Left ventricle myocardium superior (tissue), 1 donor: ENCODE data around the gene OR6S1. TPM values are rescaled to one million over a fixed set of nuclear protein-coding genes. Genes with fewer than 3 reads are reported as not detected.
"Not testable (repeated sequence)": the region's sequence is repeated elsewhere in the genome, so short reads cannot be mapped to it uniquely, and the experiment has no call there.

ENCODE experiments used
- ATAC-seq: fragments of 200-7000 bp; cut with Tn5 transposase; one replicate; pipeline ENCODE4 v1.9.1; 2020; ENCODE audit warnings: mild to moderate bottlenecking, moderate library complexity
- DNase-seq: peaks from one replicate; pipeline ENCODE4 v3.0.0-alpha.2; 2020
- intact Hi-C: fragments of 100-400 bp; cut with micrococcal nuclease; formaldehyde crosslinking; loops from one replicate; pipeline ENCODE4 v1.11.0; 2022
- total RNA-seq: library from RNA; stranded (reverse); fragmentation: NEBNext Ultra II Directional; extraction: Animal tissue kit (Norgen Biotek cat#: 25700); gene quantifications from one replicate; pipeline ENCODE4 v1.2.1, GENCODE V29; 2021
- donor health status: DM: no; HTN: yes; CAD: no; lungs with severe emphysema.

OR6S1 gene
- total RNA-seq, 1 donor from 2014 or later, result not detected

DNA sequence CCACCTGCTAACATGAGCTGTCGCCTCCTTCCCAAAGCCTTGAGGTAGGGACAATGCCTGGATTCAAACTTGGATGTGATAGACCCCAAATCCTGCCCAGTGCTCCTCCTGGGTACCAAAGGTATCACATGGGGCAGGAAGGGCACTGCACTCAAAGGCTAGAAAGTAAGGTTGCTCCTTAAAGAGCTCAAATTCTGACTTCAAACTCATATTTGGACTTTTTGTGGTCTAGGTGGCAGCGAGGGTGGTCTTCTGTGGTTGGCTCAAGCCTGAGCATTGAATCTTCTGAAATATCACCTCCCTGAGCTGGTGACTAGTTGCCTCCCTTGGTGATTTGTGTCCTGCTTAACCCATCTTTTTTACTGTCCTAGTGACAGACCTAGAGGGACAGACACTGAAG, 34.6 kb upstream of the OR6S1 start:
- intact Hi-C loops, result no loop called here
- ATAC-seq (no peak), DNase-seq (no peak)

DNA sequence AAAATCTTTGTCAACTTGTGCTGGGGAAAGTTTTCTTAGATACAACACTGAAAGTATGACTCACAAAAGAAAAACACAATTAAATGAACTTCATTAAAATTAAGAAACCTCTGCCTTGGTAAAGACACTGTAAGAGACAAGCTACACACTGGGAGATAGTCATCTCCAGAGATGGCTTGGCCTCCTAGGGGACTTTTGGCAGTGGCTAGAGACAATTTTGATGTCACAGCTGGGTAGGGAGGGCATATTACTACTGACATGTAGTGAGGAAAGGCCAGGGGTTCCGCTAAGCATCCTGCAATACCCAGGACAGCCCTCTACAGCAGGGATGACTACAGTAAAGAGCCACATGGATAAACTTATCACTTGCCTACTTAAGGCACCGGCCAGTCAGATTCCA, 34.2 kb upstream of the OR6S1 start:
- no peak for ATAC-seq
- no peak for DNase-seq
- intact Hi-C loops, result no loop called here

DNA sequence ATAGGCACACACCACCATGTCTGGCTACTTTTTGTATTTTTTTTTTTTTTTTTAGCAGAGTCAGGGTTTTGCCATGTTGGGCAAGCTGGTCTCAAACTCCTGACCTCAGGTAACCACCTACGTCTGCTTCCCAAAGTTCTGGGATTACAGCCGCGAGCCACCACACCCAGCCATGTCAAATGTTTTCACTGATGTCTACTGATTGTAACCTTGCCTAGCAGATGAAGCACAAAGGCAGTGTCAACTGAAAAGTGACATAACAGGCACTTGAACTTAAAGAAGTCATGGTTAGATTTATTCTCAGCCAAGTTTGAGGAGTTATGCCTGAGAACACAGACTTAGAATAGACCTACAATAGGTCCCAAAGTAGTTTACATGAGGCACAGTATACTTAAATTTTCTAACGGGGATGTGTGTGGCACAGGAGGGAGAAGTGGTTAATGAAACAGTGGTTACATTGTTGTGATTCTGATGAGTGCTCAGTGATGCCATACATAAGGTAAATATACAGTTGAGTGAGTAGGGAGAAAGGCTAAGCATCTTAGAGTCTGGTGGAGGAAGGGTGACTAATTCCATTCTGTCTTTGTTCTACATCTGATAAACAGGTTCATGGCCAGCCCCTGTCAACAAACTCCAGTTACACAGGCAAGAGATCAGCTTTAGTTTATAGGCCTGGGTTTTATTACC, 30.2 kb upstream of the OR6S1 start:
- DNase-seq, result no peak
- intact Hi-C loops, result no loop called here
- ATAC-seq, result no peak

DNA sequence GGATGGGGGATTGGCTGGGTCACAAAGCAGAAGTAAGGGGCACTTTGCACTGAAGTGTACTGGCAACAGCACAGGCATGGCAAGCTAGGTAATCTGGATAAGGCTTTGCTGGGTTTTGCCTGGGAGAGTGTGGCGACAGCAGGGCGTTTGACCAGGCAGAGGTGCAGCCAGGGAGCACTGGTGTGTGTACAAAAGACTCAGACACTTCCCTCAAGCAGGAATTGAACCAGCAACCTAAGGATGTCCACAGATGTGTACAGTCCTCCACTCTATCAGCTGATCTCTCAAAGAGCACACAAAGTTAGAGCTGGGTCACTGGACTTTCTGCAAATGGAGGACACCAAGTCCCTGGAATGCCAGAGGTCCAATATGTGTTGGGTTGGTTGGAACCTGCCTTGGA, 27.5 kb upstream of the OR6S1 start:
- no peak for DNase-seq
- intact Hi-C loops, result no loop called here
- ATAC-seq, result no peak

DNA sequence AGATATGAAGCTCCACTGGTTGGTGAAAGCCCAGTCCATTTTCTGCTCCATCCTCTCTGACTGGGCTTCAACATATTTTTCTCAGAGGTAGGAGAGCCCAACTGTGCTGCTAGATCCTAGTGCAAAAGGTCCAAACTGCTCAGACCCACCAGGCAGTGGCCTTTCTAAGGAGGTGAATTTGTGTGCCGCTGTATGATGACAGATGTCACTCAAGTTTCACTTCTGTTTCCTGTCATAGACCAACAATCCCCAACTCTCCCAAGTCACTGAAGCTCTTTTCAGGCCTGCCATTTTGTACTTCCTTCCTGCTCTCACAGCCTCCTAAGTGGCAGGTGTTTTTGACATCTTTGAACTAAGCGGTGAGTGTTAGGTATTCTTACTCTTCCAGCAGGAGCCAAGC, 26.5 kb upstream of the OR6S1 start:
- intact Hi-C loops, result no loop called here
- no peak for ATAC-seq
- no peak for DNase-seq

DNA sequence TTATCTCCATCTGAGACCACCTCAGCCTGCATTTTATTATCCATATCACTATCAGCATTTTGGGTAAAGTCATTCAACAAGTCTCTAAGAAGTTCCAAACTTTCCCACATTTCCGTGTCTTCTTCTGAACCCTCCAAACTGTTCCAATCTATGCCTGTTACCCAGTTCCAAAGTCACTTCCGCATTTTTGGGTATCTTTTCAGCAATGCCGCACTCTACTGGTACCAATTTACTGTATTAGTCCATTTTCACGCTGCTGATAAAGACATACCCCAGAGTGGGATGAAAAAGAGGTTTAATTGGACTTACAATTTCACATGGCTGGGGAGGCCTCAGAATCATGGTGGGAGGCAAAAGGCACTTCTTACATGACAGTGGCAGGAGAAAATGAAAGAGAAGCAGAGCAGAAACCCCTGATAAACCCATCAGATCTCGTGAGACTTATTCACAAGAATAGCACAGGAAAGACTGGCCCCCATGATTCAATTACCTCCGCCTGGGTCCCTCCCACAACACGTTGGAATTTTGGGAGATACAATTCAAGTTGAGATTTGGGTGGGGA, 25.0 kb upstream of the OR6S1 start:
- ATAC-seq, DNase-seq, intact Hi-C loops: not testable (repeated sequence)

DNA sequence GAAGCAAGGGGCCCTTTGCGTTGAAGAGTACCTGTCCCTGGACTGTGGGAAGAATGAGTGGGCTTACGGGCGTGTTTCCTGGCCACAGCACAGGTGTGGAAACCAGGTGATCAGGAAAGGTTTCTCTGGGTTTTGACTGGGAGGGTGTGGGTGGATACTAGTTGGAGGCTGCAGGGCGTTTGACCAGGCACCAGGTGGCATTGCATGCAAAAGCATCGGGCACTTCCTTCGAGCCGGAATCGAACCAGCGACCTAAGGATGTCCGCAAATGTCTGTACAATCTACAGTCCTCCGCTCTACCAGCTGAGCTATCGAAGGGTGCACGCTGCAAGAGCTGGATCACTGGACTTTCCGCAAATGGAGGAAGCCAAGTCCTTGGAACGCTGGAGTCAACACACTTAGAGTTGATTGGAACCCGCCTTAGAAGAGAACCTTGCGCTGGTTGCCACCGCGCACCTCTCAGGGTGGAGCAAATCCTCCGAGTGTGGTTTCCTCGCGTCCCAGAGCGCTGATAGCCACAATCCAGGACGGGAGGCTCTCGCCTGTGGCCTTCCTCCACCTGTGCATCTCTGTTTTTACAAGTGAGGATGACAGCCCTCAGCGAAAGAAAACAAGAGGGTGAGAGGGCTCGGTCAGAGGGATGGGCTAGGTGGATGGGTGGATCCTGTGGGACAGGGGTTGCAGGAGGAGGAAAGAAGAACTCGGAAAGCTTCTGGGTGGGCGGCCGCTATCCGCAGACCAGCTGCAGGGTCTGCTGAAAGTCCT, 21.7 kb upstream of the OR6S1 start:
- intact Hi-C loops, result no loop called here
- DNase-seq, result peak; percentile 50
- peak; percentile 53 for ATAC-seq

DNA sequence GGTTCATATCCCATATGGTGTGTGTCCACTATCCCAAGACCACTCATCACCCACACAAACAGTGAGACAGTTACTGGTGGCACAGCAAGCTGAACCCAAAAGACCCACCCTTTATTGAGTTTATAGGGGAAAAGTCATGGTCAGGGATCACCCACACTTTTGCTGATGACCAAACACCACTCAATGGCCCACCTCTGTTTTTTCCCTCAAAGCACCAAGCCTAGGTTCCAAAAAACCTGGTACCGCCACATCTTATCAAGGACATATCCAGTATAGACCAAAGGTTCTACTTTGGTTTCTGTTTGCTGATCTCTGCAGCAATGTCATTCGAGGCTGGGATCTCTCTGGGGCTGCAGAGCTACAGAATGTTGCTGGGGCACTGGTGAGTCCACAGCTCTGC, 19.7 kb upstream of the OR6S1 start:
- no peak for ATAC-seq

DNA sequence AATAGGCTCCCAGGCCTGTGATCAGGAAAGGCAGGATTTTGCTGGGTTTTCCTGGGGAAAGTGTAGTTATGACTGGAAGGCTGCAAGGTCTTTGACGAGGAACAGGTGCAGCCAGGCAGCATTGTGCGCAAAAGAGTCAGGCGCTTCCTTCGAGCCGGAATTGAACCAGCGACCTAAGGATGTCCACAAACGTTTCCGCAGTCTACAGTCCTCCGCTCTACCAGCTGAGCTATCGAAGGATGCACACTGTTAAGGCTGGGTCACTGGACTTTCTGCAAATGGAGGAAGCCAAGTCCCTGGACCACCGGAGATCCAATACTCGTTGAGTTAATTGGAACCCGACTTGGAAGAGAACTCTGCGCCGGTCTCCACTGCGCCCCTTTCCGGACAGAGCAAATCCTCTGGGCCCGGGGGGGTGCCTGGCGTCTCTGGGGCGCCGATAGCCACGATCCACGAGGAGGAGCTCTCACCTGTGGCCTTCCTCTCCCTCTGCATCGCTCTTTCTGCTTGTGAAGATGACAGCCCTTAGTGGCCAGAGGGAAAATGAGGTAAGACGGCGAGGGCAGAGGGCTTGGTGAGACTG, 18.4 kb upstream of the OR6S1 start:
- intact Hi-C loops, result no loop called here

More for the DNA sequence above, 19.7 kb upstream of the OR6S1 start:
- DNase-seq, result no peak
- intact Hi-C loops, result no loop called here

DNA sequence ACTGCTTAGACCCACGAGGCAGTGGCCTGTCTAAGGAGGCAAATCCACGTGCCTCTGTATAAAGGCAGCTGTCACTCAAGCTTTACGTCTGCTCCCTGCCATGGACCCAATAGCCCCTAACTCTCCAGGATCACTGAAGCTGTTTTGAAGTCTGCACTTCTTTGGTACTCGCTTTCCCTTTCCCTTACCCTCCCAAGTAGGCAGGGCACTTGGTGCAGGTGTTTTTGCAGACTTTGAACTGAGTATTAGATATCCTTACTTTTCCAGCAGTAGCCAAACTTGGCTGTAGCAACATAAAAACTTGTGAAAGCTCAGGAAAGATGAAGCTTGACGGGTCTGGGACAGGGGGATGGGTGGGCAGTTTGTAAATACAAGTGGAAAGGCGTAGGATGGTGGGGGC, 17.8 kb upstream of the OR6S1 start:
- intact Hi-C loops, result no loop called here

More for the DNA sequence above, 18.4 kb upstream of the OR6S1 start:
- ATAC-seq (no peak), DNase-seq (no peak)

DNA sequence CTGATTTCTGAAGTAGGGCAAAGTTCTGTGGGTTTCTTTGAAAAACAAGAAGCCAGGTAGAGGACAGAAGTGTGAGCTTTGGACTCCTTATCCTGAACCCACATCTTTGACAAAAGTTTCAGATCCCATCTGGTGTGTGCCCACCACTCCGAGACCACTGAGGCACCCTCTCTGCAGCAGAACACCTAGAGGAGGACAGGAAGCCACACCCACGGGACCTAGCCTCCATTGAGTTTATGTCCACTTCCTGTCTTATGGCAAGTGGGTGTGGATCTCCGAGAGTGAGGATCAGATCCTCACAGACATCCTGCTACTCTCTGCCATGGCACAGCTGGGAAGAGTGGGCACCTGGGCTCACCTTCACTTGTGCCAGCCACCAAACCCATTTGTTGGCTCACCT, 16.8 kb upstream of the OR6S1 start:
- intact Hi-C loops, result no loop called here
- ATAC-seq, result no peak
- no peak for DNase-seq

More for the DNA sequence above, 17.8 kb upstream of the OR6S1 start:
- DNase-seq (no peak), ATAC-seq (no peak)

DNA sequence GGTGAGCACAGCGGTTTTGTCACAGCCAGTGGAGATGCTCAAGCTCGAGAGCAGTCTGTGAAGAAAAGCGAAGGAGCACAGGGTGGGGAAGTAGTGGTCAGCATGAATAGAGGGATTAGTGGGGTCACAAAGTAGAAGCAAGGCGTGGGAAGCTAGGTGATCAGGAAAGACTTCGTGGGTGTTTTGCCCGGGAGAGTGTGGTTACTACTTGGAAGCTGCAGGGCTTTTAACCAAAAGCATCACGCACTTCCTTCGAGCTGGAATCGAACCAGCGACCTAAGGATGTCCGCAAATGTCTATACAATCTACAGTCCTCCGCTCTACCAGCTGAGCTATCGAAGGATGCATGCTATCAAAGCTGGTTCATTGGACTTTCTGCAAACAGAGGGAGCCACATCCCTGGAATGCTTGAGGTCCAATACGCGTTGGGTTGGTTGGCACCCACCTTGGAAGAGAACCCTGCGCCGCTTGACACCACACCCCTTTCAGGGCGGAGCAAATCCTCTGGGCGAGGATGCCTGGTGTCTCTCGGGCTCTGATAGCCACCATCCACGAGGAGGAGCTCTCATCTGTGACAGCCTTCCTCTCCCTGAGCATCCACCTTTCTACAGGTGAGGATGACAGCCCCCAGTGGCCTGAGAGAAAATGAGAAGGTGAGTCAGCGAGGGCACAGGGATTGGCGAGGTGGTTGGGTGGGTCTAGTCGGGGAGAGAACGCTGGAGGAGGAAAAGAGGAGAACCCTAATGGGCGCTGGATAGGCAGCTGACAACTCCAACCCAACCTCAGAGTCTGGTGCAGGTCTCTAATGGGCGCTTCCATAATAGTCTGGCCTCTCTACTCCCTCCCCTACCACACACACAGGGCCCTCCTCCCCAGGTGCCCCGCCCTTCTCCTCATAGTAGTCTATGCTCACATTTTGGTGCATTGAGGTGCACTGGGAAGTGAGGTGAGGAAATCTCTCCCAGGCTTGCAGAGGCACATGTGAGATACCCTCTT, 16.0 kb upstream of the OR6S1 start:
- ATAC-seq, result no peak
- DNase-seq, result no peak
- intact Hi-C loops, result no loop called here

DNA sequence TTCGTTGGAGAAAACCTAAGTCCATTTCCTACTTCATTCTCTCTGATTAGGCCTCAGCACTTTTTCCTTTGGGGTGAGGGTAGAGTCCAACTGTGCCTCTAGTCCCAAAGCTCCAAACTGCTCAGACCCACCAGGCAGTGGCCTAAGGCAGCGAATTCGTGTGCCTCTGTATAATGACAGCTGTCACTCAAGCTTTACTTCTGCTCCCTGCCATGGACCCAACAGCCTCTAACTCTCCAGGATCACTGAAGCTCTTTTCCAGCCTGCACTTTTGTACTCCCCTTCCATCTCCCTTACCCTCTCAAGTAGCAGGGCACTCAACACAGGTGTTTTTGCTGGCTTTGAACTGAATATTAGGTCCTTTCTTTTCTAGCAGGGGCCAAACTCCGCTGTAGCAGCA, 14.8 kb upstream of the OR6S1 start:
- no peak for ATAC-seq
- intact Hi-C loops, result no loop called here
- DNase-seq, result no peak

DNA sequence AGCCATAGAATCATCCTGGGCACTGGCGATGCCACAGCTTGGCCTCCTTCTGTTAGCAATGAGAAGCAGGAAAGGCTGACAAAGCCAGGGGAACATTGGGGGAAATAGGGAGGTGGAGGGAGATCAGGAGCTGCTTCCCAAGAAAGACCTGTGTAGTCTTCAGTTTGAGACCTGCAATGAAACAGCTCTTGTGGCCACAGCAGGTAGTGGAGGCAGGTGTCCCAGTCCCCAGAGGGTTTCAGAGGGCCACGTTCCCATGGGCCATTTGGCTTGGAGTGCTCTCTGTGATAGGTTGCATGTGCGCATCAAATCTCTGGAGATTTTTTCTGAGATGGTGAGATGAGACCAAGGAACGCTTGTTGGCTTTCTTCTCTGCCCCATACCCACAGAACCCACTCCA, 14.4 kb upstream of the OR6S1 start:
- intact Hi-C loops, result no loop called here
- no peak for ATAC-seq
- no peak for DNase-seq

DNA sequence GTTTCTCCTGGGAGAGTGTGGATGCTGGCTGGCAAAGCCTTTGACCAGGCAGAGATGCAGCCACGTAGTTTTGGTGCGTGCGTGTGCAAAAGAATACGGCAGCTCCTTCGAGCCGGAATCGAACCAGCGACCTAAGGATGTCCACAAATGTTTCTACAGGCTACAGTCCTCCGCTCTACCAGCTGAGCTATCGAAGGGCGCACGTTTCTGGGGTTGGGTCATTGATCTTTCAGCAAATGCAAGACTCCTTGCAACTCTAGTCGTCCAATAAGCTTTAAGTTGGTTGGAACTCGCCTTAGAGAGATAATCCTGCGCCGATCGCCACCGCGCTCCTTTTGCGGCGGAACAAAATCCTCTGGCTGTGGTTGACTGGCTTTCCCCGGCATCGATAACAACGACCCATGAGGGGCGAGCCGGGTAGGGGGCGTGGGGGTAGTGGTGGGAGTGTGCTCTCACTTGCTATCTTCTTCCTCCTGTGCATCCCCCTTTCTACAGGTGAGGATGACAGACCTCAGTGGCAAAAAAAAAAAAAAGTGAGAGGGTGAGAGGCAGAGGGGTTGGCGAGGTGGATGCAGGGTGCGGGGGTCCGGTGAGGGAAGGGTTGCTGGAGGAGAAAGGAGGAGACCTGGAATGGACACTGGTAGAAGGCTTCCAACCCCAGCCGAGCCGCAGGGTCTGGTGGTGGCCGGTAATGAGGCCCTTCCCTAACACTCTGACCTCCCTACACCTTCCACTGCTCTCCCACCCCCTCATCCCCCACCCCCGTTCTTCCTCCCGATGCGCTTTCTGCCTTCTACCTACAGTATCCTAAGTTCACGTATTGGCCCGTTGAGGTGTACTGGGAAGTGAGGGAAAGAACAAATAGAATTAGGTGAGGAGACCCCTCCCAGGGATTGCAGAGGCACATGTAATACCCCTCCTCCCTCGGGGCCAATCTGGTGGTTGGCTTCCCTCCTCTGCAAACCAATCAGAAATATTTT, 11.8 kb upstream of the OR6S1 start:
- intact Hi-C loops, result no loop called here
- ATAC-seq (no peak), DNase-seq (no peak)

DNA sequence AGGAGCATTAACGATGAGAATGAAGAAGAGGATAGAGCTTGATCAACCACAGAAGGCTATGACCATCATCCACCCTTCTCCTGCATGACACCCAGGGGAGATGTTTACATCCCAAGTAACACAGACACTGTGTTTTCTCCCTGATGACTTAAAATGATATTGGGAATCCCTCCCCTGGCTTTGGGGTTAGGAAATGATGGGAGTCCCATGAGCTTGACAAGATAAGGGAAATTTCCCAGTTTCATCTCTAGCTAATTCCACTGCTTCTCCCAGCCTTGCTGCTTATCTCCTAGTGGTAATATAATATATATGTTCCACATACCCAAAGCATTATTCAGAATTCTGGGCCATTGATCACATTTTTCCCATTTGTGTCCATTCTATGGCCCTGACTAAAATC, 4.0 kb upstream of the OR6S1 start:
- DNase-seq, result no peak
- no peak for ATAC-seq
- intact Hi-C loops, result no loop called here

DNA sequence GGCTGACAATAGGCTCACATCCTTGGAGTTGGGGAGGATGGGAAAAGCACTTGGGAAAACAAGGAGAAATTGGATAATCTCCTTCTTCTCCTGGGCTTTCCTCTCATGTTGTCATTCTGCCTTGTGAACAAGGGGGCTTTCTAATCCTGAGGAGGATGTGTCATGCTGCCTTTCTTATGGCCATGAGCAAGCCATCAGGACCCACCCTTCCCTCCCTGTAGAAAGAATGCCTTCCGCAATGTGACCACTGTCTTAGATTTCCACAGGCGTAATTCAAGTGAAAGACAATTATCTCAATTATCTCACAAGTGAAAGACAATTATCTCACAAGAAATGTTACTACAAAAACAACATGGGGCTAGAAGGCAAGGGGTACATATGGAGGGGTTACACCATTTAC, 3.0 kb upstream of the OR6S1 start:
- intact Hi-C loops, result no loop called here
- DNase-seq (no peak), ATAC-seq (no peak)

DNA sequence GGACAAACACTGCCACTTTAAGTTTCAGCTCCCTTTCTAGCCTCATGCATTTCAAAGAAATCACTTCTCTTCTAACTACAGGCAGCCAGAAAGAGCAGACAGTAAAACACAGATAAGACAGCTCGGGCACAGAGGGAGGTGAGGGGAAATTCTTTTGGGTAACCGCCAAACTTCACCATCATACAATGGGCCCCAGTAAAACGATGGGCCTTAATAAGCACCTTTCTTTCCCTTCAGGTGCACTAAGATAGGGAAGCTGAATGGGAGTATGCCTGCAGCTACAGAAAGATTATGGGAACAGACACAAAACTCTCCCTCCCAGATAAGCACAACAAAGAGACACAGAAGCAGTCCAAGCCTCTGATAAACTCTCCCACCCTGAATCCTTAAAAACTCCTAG, 1.3 kb upstream of the OR6S1 start:
- DNase-seq, intact Hi-C loops, ATAC-seq: not testable (repeated sequence)
